Raji (cell line): ENCODE measurements around the gene CFAP299.

Experiments used
- POLR2A ChIP-seq: IDR thresholded peaks from 2 replicates; pipeline ENCODE4 v1.6.1; 2011; ENCODE audit warnings: low read depth, low read length, control low read depth; ENCODE audit not compliant: insufficient read depth

The CFAP299 gene

DNA sequence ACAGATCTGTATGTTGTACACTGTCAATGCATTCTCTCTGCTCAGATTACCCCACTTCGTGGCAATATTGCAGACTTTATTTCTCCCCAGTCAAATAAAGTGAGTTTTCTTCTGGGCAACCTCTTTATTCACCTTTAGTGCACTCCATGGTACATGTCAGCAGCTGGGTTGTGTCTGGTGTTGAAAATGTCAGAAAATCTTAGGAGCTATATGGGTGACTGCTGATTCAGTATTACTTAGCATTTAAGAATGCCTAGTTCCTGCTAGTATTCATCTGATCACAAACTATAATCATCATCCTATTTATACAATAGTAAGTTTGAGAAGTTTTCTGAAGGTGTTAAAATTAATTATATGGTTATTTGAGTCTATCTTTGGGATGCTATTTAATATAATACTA, 112.5 kb downstream of the CFAP299 start:
- TF ChIP-seq POLR2A = no peak

DNA sequence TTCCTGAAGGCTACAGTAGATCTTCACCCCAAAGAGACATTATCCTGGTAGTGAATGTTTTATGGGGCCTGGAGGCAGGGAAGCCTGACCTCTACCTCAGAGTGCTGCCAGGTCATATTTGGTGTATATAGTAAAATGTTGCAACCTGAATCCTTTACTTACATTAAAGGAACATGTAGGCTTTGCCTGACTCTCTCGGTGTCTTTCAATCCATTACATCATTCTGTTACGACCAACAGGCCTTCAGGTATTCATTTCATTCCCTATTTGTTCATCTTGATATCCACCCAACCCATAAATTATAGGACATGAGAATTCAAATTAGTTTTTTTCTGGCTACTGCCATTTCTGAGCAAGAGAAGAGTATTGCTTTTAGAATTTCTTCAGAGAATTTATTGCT, 116.5 kb downstream of the CFAP299 start:
- no peak for TF ChIP-seq POLR2A

DNA sequence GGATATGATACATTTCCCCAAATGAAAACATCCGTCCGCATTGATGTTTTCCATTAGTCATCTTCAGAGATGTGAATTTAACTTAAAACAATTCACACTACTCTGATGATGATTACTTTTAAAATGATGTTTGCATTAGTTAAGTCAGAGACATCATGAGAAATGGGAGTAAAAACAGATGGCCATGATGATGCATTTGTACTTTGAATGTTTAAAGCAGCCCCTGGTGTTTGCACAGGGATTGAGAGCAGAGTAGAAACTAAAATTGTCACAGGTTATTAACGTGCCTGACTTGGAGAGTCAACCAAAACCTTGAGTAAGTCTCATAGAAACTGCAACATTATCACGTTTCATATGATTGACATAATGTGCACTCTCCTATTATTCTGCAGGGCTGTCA, 117.2 kb downstream of the CFAP299 start:
- TF ChIP-seq POLR2A = no peak

DNA sequence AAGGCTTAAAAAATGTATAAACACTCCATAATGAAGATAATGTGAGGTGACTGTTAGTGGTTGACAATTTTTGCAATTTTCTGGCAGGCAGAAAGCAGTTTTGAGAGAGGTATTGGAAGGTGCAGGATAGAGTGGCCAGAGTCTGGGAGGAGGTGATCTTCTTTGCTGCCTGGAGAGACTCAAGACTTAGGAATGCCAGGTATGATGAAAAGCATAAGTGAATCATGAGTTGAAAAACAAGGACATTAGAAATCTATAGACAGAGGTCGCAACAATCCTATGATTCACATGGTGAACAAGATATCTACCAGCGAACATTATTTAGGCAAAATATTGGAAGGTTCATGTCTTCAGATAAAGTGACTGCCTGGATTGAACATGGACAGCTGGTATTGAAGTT, 118.5 kb downstream of the CFAP299 start:
- TF ChIP-seq POLR2A = no peak

DNA sequence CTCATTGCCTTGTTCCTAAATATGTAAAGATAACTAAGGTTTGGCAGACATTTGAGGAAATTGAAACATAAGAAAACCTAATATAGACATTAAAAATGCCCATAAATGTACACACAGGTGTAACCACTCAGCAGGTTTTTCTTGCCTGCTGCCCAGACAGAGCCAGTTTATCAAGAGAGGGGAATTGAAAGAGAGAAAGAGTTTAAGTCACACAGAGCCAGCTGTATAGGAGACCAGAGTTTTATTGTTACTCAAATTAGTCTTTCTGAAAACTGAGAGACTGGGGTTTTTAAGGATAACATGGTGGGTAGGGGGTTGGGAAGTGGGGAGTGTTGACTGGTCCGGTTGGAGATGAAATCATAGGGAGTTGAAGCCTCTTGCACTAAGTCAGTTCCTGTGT, 119.0 kb downstream of the CFAP299 start:
- no peak for TF ChIP-seq POLR2A

DNA sequence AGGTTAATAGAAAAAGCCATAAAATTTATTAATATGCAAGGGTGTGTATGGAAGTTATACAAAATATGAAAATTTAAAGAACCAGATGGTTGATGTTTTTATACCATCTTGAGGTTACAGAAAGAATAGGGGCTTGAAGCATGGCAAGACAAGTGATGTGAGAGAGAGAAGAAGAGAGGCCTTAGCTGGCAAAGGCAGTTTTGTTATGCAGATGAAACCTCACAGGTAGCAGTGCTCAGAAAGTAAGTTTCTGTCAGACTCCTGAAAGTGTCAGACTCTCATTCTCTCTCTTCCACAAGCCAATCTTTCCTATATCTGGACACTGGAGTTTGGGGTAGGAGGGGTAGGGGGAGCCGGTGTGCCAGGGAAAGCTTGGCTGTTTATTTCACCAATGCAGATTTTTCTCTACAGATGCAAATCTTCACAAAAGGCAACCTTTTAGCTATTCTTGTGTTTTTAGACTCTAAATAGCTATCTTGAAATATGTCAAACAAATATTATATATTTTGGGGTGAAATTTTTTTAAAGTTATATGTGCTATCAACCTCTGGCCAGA, 124.5 kb downstream of the CFAP299 start:
- no peak for TF ChIP-seq POLR2A

DNA sequence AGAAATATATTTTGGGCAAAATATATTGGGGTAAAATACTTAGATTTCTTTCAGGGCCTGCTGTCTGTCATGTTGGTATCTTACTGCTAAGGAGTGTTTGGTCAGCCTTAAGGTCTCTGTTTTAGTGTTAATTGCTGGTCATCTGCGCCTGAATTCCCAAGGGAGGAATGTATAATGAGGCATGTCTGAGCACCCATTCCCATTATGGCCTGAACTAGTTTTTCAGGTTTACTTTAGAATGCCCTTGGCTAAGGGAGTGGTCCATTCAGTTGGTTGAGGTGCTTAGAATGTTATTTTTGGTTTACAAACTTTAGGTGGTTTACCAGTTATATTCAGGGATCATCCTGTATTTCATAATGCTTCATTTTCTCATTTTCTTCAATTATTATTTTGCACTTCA, 125.9 kb downstream of the CFAP299 start:
- TF ChIP-seq POLR2A = no peak

DNA sequence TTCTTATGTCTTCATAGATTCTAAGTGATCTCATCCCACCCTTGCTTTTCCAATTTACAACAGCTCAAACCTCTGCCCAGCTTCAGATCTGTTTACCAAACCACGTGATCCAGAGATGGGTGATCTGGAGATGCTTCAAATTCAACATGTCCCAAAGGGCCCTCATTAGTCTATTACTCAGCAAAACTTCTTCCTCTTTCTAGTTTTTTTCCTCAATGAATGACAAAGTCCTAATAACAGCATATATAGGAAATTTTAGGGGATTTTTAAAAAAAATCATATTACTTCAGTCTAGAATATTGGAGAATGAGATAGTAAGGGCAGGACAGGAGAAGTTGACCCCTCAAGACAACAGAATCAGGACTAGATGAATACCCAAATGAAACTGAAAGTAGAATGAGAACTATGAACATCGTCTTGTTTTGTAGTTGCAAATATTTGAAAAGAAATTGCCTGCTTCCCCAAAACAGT, 127.1 kb downstream of the CFAP299 start:
- TF ChIP-seq POLR2A = no peak

DNA sequence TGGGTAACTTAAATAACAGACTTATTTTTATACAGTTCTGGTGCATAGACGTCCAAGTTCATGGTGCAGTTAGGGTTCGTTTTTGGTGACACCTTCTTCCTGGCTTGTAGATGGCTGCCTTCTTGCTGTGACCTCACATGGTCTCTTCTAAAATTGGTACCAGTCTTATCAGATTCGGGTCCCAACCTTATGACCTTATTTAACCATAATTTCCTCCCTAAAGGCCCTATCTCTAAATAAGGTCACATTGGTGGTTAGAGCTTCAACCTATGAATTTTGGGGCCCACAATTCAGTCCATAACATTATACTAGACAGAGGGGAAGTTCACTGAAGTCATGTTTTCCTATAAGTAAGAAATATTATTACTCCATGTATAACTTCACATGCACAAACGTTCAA, 128.0 kb downstream of the CFAP299 start:
- TF ChIP-seq POLR2A = no peak

DNA sequence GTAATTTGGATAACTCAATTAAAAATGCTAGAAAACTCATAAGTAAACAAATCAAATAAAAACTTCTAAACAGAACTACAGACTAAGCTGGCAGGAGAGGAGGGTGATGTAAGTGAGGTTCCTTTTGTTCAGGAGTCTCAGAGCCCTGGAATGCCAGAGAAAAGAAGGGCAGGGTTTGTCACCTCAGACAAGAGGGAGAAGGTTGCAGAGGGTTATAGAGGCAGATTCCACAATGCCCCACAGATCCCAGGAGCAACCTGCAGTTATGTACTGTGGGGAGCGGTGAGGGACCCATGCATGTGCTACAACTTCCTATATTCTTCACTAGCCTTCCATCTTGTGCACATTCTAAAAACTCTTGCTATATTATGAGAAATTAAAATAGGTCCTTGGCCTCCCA, 129.7 kb downstream of the CFAP299 start:
- no peak for TF ChIP-seq POLR2A

DNA sequence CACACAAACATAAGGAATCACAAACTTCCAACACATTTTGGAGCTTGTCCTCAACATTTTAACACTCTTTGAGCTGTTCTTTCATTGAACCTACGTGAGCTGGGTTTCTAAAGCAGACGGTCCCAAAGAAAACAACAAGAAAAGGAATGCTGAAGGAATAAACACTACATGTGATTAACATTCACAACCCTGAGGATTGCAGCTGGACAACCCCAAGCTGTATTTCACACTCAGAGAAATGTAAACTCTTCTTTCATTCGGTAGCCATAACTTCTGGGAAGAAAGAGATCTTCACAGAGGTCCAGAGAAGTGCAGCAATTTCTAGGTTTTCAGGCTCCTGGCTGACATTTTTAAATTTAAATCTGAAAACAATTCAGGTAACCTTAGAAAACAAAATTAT, 130.2 kb downstream of the CFAP299 start:
- TF ChIP-seq POLR2A = no peak

DNA sequence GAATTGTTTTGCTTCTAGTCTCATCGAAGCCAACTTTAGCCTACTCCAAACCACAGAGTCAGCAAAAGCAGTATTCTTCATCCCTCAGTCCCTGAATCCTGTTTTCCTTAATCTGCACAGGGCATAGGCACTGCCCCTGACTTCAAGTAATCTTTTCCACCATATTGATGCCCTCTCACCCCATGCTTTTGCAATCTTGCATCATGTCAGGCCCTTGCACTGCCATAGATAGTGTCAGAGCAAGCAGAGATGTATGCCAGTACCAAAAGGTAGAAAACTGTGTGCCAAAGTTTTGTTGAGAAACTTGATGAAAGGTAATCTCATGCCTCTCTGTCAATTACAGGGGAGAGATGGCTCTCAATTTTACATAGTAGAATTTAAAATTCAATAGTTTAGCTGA, 131.1 kb downstream of the CFAP299 start:
- TF ChIP-seq POLR2A = no peak

DNA sequence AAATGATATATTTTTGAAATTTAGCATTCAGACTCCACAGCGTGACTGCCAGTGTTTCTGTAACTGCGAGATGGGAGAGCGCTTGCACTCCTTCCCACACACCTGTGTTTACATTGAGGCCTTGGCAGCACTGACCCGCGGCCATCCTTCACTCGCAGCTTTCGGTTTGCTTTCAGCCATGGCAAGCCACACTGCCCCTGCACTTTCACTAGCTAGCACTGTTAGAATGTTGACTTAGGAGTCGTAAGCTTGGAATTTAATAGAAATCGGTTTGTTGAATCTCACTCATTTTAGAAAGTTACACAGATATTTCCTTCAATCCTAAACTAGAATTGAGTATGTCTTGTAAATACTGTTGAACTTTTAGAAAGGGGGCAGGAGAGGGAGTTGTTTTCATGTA, 136.2 kb downstream of the CFAP299 start:
- TF ChIP-seq POLR2A = no peak

DNA sequence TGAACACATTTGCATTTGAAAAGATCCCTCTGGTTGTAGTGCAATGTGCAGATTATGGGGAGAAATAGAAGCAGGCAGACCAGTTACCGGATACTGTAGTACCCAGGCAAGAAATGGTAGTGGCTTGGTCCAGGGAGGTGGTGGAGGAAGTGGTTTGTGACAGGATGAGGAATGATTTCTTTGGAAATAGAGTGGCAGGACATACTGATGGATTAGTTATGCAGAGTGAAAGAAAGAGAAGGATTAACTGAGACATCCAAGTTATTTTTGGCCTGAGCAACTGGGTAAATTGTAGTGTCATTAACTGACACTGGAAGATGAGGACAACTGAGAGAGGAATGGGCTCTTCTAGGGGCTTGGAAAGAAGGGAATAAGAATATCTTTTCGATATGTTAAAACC, 139.7 kb downstream of the CFAP299 start:
- no peak for TF ChIP-seq POLR2A

DNA sequence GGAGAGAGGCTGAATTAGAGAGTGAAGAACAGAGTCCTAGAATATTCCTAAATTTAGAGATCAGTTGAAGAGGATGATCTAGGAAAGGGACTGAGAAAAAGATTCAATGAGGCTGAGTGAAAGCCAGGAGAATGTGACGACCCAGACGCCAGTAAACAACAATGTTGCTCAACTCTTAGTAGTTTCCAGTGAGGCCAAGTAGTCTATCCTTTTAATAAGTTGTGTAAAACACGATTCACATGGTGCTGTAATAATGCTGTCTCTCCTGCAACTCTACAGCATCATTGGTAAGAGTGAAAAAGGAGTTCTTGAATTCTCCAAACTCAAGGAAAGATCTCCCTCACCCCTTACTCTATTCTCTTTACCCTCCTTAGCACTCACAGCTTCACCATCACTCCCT, 140.3 kb downstream of the CFAP299 start:
- TF ChIP-seq POLR2A = no peak

DNA sequence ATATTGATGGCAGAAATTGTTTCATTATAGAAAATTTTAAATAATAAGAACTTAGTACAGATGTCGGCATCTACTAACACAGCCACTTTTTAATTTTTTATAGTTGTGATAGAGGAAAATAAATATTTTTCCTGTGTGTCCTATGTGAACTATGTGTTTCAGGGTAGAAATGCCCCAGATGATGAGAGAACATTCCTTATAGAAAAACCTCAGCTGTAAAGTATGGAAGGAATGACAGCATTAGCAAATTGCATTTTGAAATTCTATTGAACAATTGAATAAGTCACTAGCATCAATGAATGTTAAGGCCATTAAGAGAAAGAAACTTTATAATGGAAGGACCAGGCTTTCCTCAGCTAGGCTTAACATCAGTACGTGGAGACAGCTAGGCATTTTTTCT, 149.2 kb downstream of the CFAP299 start:
- no peak for TF ChIP-seq POLR2A

DNA sequence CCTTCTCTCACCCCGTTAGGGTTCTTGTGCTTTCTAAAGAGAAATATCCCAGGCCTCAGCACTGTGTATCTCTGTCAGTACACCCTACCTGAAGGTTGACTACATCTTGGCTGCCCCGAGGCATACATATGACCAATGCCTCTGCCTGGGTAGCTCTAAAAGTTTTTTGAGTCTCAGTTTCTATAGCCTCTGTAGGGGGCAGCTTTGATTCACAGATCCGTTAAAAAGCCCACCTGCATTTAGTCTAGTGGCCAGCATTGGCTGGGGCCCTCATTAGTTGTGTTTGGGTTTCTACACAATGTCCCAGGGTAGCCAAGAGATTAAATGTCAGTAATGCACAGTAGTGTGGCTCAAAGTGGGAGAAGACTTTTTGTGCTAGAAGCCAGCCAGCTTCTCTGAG, 151.1 kb downstream of the CFAP299 start:
- no peak for TF ChIP-seq POLR2A

DNA sequence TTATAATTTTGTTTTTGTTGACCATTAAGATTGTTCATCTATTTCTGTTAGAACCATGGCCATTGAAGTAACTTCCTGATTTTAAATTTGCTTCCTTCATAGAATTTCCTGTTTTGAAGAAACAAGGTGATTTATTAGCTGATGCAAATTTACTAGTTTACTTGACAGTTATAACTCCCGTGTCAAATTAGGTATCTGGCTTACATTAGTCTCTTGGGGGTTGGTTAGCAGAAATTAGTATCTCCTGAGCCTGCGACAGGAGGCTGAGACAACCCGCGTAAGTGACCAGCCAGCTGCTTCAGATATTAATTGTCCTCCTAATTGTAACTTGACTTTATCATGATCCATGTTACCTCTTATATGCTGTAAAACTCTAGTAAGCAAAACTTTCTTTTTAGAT, 154.3 kb downstream of the CFAP299 start:
- no peak for TF ChIP-seq POLR2A

DNA sequence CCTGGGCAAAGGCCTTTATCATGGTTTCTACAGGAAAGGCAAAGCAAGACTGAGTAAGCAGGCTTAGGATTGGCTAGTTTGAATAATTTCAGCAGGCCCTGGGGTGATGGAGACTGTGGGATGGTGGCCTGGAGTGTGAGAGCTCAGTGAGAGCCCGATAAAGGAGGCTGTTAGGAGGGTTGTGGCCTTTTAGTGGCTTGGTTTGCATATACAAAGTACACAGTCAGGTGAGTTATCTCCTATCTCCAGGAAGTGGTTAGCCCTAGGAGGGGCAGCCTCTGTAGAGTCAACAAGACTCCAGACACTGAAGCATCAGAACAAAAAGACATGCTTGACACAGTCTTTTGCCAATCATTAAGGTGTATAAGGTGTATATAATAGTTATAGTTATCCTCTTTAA, 157.2 kb downstream of the CFAP299 start:
- TF ChIP-seq POLR2A = no peak

DNA sequence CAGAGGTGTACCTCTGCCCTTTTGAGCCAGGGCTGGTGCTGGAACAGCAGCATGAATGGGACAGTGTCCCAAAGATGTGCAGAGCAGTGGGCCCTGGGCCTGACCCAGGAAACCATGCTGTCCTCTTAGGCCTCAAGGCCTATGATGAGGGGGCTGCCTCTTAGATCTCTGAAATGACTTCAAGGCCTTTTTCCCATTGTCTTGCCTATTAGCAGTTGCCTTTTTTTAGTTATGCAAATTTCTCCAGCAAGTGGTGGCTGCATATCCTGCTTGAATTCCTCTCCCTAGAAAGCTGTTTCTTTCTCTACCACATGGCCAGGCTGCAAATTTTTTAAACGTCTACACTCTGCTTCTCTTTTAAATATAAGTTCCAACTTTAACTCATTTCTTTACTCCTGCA, 160.3 kb downstream of the CFAP299 start:
- no peak for TF ChIP-seq POLR2A
